HG03139 (cell line): ENCODE measurements around the gene OR10A2.
"Not testable (repeated sequence)": the region's sequence is repeated elsewhere in the genome, so short reads cannot be mapped to it uniquely, and the experiment has no call there.

ENCODE experiments used
- ATAC-seq: cut with Tn5 transposase; IDR thresholded peaks from one replicate; pipeline ENCODE4 v1.9.1; 2021; ENCODE audit not compliant: unreplicated experiment

Gene OR10A2

DNA sequence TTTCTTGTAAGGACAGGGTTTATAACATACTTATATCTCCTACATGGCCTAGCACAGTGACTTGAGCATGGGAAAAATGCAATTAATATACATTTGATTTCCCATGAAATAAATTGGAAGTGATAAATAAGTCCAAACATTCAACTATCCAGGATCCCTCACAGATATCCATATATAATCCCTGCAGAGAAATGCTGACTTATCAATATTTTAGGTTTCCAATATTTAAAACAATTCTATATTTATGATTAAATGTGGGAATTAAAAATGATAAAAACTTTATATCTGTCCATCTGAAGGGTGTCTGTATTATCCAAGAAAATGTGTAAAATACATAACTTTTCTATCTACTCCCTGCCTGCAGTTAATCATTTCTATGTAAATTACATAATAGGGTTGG is 19.9 kb downstream of the OR10A2 start:
- ATAC-seq = no peak

DNA sequence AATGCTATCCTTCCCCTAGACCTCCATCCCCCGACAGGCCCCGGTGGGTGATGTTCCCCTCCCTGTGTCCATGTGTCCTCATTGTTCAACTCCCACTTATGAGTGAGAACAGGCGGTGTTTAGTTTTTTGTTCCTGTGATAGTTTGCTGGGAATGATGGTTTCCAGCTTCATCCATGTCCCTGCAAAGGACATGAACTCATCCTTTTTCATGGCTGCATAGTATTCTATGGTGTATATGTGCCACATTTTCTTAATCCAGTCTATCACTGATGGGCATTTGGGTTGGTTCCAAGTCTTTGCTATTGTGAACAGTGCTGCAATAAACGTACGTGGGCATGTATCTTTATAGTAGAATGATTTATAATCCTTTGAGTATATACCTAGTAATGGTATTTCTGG is 24.9 kb downstream of the OR10A2 start:
- ATAC-seq = not testable (repeated sequence)

DNA sequence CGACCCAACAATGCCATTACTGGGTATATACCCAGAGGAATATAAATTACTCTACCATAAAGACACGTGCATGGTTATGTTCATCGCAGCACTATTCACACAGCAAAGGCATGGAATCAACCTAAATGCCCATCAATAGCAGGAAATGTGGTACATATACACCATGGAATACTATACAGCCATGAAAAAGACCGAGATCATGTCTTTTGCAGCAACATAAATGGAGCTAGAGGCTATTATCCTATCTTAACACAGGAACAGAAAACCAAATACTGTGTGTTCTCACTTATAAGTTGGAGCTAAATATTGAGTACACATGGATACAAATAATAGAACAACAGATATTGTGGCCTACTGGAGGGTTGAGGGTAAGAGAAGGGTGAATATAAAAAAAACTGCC is 26.0 kb downstream of the OR10A2 start:
- ATAC-seq = no peak

DNA sequence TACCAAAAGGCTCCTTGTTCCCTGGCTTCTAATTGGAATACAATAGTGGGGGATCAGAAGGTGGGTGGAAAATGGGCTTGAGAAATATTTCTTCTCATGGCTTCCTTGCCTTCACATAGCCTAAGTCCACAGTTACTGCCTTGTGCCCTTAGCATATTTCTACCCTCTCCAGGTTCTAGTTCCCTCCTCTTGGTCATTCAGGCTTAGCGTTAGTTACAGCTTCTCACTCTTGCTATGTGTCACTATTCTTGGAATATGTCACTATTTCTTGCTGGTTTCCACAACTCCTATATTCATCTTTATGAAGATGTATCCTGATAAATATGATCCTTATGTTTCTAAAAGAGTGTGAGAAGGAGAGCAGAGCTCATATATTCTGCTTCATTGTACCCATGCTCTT is 27.0 kb downstream of the OR10A2 start:
- no peak for ATAC-seq

DNA sequence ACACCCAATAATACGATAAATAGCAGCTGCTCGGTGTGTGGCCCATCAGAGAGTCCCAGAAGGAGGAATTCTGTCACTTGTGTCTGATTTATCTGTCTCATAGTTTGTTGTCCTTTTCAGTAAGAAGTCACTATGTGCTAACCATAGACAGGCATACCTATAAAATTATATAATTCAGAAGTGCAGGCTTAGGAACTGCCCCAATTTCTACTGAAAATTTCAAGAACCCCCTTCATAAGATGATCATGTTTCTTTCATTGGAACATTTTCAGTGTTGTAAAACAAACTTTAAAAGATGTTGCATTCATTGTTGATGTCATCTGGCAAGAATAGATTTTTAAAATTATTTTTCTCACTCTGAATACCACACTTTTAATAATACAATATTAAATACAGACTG is 29.5 kb downstream of the OR10A2 start, which contains the start of gene OR2D2:
Gene OR2D2, minus strand, starts transcription at position 101 of the 400 bp plus-strand sequence. Its CDS starts 0 bp downstream, at position 101.
- no peak for ATAC-seq

DNA sequence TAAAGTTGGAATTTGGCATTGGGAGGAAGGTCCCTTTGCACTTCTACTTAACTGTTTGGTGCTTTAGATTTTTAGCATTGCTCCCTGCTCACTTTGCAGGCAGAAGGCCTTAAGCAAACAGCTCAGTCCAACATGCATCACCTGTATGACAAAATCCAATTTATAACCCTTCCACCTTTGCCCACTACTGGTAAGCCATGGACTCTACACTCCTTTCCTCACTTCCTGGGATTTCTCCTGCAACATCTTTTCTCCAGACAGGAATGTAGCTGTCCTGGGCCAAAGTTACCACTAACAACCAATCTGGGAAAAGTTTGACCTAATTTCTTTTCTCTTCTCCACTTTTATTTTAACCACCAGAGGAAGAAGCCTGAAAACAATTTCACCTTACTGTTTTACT is 31.2 kb downstream of the OR10A2 start:
- ATAC-seq = no peak

DNA sequence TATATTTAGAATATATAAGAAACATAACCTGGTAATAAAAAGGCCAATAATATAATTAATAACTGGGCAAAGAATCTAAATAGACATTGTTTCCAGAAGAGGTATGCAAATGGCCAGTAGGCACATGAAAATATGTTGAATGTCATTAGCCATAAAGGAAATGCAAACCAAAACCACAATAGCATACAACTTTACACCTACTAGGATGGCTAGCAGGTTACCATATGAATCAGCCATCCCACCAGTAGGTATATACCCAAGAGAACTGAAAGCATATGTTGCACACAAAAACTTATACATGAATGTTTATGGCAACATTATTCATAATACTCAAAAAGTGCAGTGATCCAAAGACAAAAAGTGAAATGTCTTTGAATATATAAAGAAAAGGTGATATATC is 32.2 kb downstream of the OR10A2 start:
- ATAC-seq = no peak

DNA sequence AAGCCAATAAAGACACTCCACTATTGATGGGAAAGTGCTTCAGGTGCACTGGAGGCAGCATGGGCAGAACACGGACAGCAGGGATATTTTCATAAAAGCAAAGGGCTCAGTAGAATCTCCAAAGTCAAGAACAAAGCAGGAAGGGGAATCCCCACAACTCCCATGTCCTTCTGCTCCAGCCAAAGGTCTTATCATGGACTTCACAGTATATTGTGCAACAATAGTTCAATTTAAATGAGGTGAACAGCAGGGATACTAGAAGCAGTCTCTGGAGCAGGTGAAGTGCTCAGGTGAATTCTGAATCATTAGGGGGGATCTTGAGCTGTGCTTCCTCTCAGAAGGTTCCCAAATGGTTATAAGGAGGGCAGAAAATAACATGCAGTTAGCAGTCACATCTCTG is 36.1 kb downstream of the OR10A2 start:
- no peak for ATAC-seq

DNA sequence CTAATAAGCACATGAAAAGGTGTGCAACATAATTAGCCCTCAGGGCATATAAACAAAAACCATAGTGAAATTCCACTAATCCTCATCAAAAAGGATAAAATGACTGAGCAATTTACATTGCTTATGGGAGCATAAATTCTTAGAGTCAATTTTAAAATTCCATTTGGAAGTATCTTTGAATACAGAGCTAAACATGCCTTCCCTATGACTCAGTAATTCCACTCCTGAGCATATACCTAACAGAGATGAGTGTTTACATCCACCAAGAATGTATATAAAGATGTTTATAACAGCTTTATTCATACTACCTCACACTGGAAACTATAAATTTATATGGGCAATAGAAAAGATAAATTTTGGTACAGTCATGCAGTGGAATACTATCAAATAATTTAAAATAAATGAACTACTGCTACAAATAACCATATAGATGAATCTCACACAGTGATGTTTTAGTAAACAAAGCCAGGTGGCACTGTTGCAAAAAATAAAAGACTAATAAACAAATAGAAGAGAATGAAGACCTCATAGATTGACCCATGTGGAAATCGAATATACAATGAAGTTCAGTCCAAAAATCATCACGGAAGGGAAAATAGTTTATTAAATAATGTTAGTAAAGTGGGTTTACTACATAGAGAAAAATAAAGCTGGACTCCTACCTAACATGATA is 37.6 kb downstream of the OR10A2 start:
- ATAC-seq = no peak

DNA sequence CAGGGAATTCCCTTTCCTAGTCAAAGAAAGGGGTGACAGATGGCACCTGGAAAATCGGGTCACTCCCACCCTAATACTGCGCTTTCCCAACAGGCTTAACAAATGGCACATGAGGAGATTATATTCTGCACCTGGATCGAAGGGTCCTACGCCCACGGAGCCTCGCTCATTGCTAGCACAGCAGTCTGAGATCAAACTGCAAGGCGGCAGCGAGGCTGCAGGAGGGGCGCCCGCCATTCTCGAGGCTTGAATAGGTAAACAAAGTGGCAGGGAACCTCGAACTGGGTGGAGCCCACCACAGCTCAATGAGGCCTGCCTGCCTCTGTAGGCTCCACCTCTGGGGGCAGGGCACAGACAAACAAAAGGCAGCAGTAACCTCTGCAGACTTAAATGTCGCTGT is 41.9 kb downstream of the OR10A2 start:
- not testable (repeated sequence) for ATAC-seq

DNA sequence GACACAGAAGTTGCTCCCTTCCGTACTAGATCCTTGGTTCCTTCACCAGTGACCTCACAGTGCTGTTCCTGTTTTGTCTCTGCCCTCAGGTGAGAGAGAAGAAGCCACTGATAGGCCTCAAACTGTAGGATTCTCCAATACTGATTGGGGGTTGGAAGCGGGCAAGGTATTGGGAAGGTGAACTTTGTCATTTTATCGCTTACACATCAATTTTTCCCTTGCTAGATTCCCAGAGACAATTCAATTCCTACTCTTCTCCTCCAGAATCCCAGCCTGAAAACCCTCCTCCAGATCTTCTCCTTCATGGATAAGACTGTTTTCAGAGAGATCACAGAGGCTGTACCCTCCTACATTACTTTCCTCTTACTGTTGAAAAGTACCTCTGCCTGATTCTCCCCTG is 48.5 kb downstream of the OR10A2 start:
- no peak for ATAC-seq

DNA sequence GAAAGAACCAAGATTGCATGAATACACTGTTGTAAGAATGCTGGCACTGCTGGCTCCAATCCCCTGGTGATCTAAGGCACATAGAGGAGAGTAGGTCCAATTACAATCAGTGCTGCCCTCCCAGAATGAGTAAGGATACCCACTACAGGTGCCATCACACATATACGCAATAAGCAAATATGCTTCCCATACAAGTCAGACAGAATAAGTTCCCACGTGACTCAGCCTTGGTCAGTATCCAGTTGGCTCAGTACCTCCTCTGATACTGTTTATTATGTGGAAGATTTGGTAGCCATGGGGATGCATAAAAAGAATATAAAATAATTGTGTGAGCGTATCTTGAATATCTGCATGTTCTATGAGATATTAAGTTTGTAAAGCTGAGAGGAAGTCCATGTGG is 49.1 kb downstream of the OR10A2 start:
- ATAC-seq = no peak

DNA sequence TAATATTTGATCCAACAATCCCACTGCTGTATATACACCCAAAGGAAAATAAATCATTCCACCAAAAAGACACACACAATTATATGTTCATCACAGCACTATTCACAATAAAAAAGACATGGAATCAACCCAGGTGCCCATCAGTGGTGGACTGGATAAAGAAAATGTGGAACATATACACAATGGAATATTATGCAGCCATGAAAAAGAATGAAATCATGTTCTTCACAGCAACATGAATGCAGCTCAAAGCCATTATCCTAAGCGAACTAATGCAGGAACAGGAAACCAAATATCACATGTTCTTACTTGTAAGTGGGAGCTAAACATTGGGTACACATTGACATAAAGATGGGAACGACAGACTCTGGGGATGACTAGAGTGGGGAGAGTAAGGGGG is 56.8 kb downstream of the OR10A2 start:
- ATAC-seq = no peak

DNA sequence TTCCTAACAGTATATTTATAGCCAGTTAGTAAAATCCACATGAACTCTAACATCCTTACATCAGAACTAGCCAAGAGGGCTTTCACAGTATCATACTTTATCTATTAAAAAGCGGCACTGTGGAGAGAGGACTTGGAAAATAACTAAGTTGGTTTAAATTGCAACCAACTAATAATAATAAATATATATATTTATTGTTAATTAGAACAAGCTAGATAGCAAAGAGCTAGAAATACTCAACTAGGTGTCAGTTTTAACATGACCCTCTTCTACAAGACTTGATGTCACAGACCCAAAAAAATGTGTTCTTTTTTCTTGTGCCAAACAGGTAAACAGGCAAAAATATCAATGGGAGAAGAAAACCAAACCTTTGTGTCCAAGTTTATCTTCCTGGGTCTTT is 57.8 kb downstream of the OR10A2 start, which contains the start of gene OR2D3:
Gene OR2D3, plus strand, starts transcription at position 301 of the 400 bp plus-strand sequence. Its CDS starts 0 bp downstream, at position 301.
- ATAC-seq = no peak
